ENCODE measurements around the gene IVNS1ABP.

The IVNS1ABP gene

GRCh38 chr1:185348985-185349384 lies 31.9 kb upstream of the IVNS1ABP start:
- Histone ChIP-seq H3K9me3 (ENCODE audit: control insufficient read depth, insufficient read depth, low read depth, low read length) (no peaks in the 10 kb centered on the region), H3K36me3 (ENCODE audit: control insufficient read depth, insufficient read depth, low read length) (no peaks in the 10 kb centered on the region), H3K4me1 (ENCODE audit: control insufficient read depth, insufficient read depth, low read length) (no peaks in the 10 kb centered on the region), H3K4me3 (ENCODE audit: low read depth, low read length) (no peak overlapping the region), H3K9ac (ENCODE audit: low read length) (no peak overlapping the region), H3K27me3 (ENCODE audit: control insufficient read depth, insufficient read depth, low read length) (no peaks in the 10 kb centered on the region), H3K27ac (ENCODE audit: low read depth, low read length) (no peak overlapping the region)

- no peaks in the 10 kb centered on the region for H3K27me3 ChIP-seq (ENCODE audit: control insufficient read depth, insufficient read depth, low read length)
- H3K4me3 ChIP-seq (ENCODE audit: low read depth, low read length), result no peak overlapping the region
- H3K27ac ChIP-seq (ENCODE audit: low read depth, low read length), result no peak overlapping the region
- H3K4me1 ChIP-seq (ENCODE audit: control insufficient read depth, insufficient read depth, low read length), result 0 out of 2 replicates have a peak, but pooled peaks cover 4% of the 10 kb centered on the region
- H3K36me3 ChIP-seq (ENCODE audit: control insufficient read depth, insufficient read depth, low read length), result no peaks in the 10 kb centered on the region
- no peak overlapping the region for H3K9ac ChIP-seq (ENCODE audit: low read length)
- H3K9me3 ChIP-seq (ENCODE audit: control insufficient read depth, insufficient read depth, low read depth, low read length), result no peaks in the 10 kb centered on the region
Observed at GRCh38 chr1:185348296-185348695, 31.3 kb upstream of the IVNS1ABP start.

- Histone ChIP-seq H3K36me3 (ENCODE audit: control insufficient read depth, insufficient read depth, low read length) (no peaks in the 10 kb centered on the region), H3K9ac (ENCODE audit: low read length) (no peak overlapping the region), H3K4me3 (ENCODE audit: low read depth, low read length) (no peak overlapping the region), H3K27me3 (ENCODE audit: control insufficient read depth, insufficient read depth, low read length) (no peaks in the 10 kb centered on the region), H3K4me1 (ENCODE audit: control insufficient read depth, insufficient read depth, low read length) (peaks cover 7% of the 10 kb centered on the region; the same call in 1 of the 2 replicates), H3K9me3 (ENCODE audit: control insufficient read depth, insufficient read depth, low read depth, low read length) (no peaks in the 10 kb centered on the region), H3K27ac (ENCODE audit: low read depth, low read length) (no peak overlapping the region)
Observed at GRCh38 chr1:185345913-185346720, 29.1 kb upstream of the IVNS1ABP start.

- H3K27me3 ChIP-seq (ENCODE audit: control insufficient read depth, insufficient read depth, low read length), result no peaks in the 10 kb centered on the region
- no peaks in the 10 kb centered on the region for H3K36me3 ChIP-seq (ENCODE audit: control insufficient read depth, insufficient read depth, low read length)
- no peak overlapping the region for H3K4me3 ChIP-seq (ENCODE audit: low read depth, low read length)
- H3K9me3 ChIP-seq (ENCODE audit: control insufficient read depth, insufficient read depth, low read depth, low read length), result no peaks in the 10 kb centered on the region
- H3K4me1 ChIP-seq (ENCODE audit: control insufficient read depth, insufficient read depth, low read length), result peaks cover 12% of the 10 kb centered on the region; the same call in 1 of the 2 replicates
- no peak overlapping the region for H3K9ac ChIP-seq (ENCODE audit: low read length)
- H3K27ac ChIP-seq (ENCODE audit: low read depth, low read length), result no peak overlapping the region
Observed at GRCh38 chr1:185343306-185343705, 26.3 kb upstream of the IVNS1ABP start.

- Histone ChIP-seq H3K9ac (ENCODE audit: low read length) (no peak overlapping the region), H3K27ac (ENCODE audit: low read depth, low read length) (no peak overlapping the region), H3K9me3 (ENCODE audit: control insufficient read depth, insufficient read depth, low read depth, low read length) (no peaks in the 10 kb centered on the region), H3K4me3 (ENCODE audit: low read depth, low read length) (no peak overlapping the region), H3K4me1 (ENCODE audit: control insufficient read depth, insufficient read depth, low read length) (peaks cover 12% of the 10 kb centered on the region; the same call in 1 of the 2 replicates), H3K27me3 (ENCODE audit: control insufficient read depth, insufficient read depth, low read length) (no peaks in the 10 kb centered on the region), H3K36me3 (ENCODE audit: control insufficient read depth, insufficient read depth, low read length) (no peaks in the 10 kb centered on the region)
Observed at GRCh38 chr1:185342672-185343259, 25.7 kb upstream of the IVNS1ABP start.

- peaks cover 12% of the 10 kb centered on the region; the same call in 1 of the 2 replicates for H3K4me1 ChIP-seq (ENCODE audit: control insufficient read depth, insufficient read depth, low read length)
- no peak overlapping the region for H3K9ac ChIP-seq (ENCODE audit: low read length)
- H3K36me3 ChIP-seq (ENCODE audit: control insufficient read depth, insufficient read depth, low read length), result no peaks in the 10 kb centered on the region
- H3K27me3 ChIP-seq (ENCODE audit: control insufficient read depth, insufficient read depth, low read length), result no peaks in the 10 kb centered on the region
- H3K27ac ChIP-seq (ENCODE audit: low read depth, low read length), result no peak overlapping the region
- no peak overlapping the region for H3K4me3 ChIP-seq (ENCODE audit: low read depth, low read length)
- H3K9me3 ChIP-seq (ENCODE audit: control insufficient read depth, insufficient read depth, low read depth, low read length), result no peaks in the 10 kb centered on the region
Observed at GRCh38 chr1:185342017-185342416, 25.0 kb upstream of the IVNS1ABP start.

- Histone ChIP-seq H3K4me3 (ENCODE audit: low read depth, low read length) (no peak overlapping the region), H3K27me3 (ENCODE audit: control insufficient read depth, insufficient read depth, low read length) (no peaks in the 10 kb centered on the region), H3K36me3 (ENCODE audit: control insufficient read depth, insufficient read depth, low read length) (no peaks in the 10 kb centered on the region), H3K9me3 (ENCODE audit: control insufficient read depth, insufficient read depth, low read depth, low read length) (no peaks in the 10 kb centered on the region), H3K4me1 (ENCODE audit: control insufficient read depth, insufficient read depth, low read length) (peaks cover 12% of the 10 kb centered on the region; the same call in 1 of the 2 replicates), H3K9ac (ENCODE audit: low read length) (no peak overlapping the region), H3K27ac (ENCODE audit: low read depth, low read length) (no peak overlapping the region)
Observed at GRCh38 chr1:185341196-185341781, 24.2 kb upstream of the IVNS1ABP start.

- Histone ChIP-seq H3K36me3 (ENCODE audit: control insufficient read depth, insufficient read depth, low read length) (no peaks in the 10 kb centered on the region), H3K9ac (ENCODE audit: low read length) (no peak overlapping the region), H3K27me3 (ENCODE audit: control insufficient read depth, insufficient read depth, low read length) (no peaks in the 10 kb centered on the region), H3K27ac (ENCODE audit: low read depth, low read length) (no peak overlapping the region), H3K4me1 (ENCODE audit: control insufficient read depth, insufficient read depth, low read length) (peaks cover 12% of the 10 kb centered on the region; the same call in 1 of the 2 replicates), H3K9me3 (ENCODE audit: control insufficient read depth, insufficient read depth, low read depth, low read length) (no peaks in the 10 kb centered on the region), H3K4me3 (ENCODE audit: low read depth, low read length) (no peak overlapping the region)
Observed at GRCh38 chr1:185338719-185339622, 21.9 kb upstream of the IVNS1ABP start.

- H3K4me1 ChIP-seq (ENCODE audit: control insufficient read depth, insufficient read depth, low read length), result peaks cover 8% of the 10 kb centered on the region; the same call in 1 of the 2 replicates
- no peak overlapping the region for H3K9ac ChIP-seq (ENCODE audit: low read length)
- no peak overlapping the region for H3K4me3 ChIP-seq (ENCODE audit: low read depth, low read length)
- no peaks in the 10 kb centered on the region for H3K9me3 ChIP-seq (ENCODE audit: control insufficient read depth, insufficient read depth, low read depth, low read length)
- no peak overlapping the region for H3K27ac ChIP-seq (ENCODE audit: low read depth, low read length)
- H3K27me3 ChIP-seq (ENCODE audit: control insufficient read depth, insufficient read depth, low read length), result no peaks in the 10 kb centered on the region
- no peaks in the 10 kb centered on the region for H3K36me3 ChIP-seq (ENCODE audit: control insufficient read depth, insufficient read depth, low read length)
Observed at GRCh38 chr1:185337246-185337645, 20.2 kb upstream of the IVNS1ABP start.

- Histone ChIP-seq H3K9me3 (ENCODE audit: control insufficient read depth, insufficient read depth, low read depth, low read length) (no peaks in the 10 kb centered on the region), H3K4me1 (ENCODE audit: control insufficient read depth, insufficient read depth, low read length) (peaks cover 4% of the 10 kb centered on the region; the same call in 1 of the 2 replicates), H3K27ac (ENCODE audit: low read depth, low read length) (no peak overlapping the region), H3K27me3 (ENCODE audit: control insufficient read depth, insufficient read depth, low read length) (no peaks in the 10 kb centered on the region), H3K4me3 (ENCODE audit: low read depth, low read length) (no peak overlapping the region), H3K36me3 (ENCODE audit: control insufficient read depth, insufficient read depth, low read length) (no peaks in the 10 kb centered on the region), H3K9ac (ENCODE audit: low read length) (no peak overlapping the region)
Observed at GRCh38 chr1:185334182-185334581, 17.1 kb upstream of the IVNS1ABP start.

Measured in HUES6 (cell line).